ENCODE data around the gene DDA1. TPM values are rescaled to one million over a fixed set of nuclear protein-coding genes. Genes with fewer than 3 reads are reported as not detected.

DDA1 gene
- total and polyA plus RNA-seq, 2 of the 13 experiments (the other 11 are each of a cell fraction or from before 2014, with no cell fraction given), result 24.5 to 26.0 TPM

DNA sequence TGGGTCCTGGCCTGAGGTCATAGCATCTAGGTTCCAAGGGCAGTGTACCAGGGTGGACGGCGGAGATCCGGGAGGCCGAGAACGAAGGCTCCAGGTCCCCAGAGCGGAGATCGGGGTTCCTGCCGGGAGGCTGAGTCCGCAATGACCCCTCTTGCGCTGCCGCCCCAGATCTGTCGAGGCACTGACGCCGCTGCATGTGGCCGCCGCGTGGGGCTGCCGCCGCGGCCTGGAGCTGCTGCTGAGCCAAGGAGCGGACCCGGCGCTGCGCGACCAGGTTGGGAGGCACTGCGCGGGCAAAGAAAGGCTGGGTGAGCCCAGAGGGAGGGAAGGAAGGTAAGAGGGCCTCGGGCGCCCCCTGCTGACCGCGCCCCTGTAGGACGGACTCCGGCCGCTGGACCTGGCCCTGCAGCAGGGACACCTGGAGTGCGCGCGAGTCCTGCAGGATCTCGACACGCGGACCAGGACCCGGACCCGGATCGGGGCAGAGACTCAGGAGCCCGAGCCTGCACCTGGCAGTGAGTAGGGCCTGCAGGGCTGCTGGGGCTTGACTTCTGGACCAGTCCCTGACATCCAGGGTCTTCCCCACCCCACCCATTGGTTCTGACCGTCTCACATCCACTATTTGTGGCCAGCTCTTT, 26.8 kb upstream of the DDA1 start (continued):
- TF ChIP-seq ZNF75D (CRISPR knock-in tag; IDR thresholded peaks at IDR 0.05; ENCODE audit: borderline replicate concordance) (no peak), ZNF501 (CRISPR knock-in tag; IDR thresholded peaks at IDR 0.05) (no peak; the same call in 1 of the 2 replicates), RFX1 (IDR thresholded peaks at IDR 0.05) (no peak), ETV5 (CRISPR knock-in tag; IDR thresholded peaks at IDR 0.05; ENCODE audit: borderline replicate concordance) (no peak), BCL6 (CRISPR knock-in tag; IDR thresholded peaks at IDR 0.05) (0 out of 2 replicates have a peak, but pooled peaks have one; percentile 18), XBP1 (CRISPR knock-in tag; IDR thresholded peaks at IDR 0.05) (no peak), SP1 (IDR thresholded peaks at IDR 0.05) (no peak), SP1 (CRISPR knock-in tag; IDR thresholded peaks at IDR 0.05) (no peak), DNMT1 (CRISPR knock-in tag; IDR thresholded peaks at IDR 0.05) (0 out of 2 replicates have a peak, but pooled peaks have one; percentile 64), POGZ (CRISPR knock-in tag; IDR thresholded peaks at IDR 0.05) (no peak), MIXL1 (CRISPR knock-in tag; IDR thresholded peaks at IDR 0.05) (no peak), TEAD3 (CRISPR knock-in tag; optimal IDR thresholded peaks at IDR 0.05; ENCODE audit: borderline replicate concordance) (peak; percentile 30), ZNF296 (CRISPR knock-in tag; conservative IDR thresholded peaks at IDR 0.05) (no peak), ZNF275 (CRISPR knock-in tag; IDR thresholded peaks at IDR 0.05; ENCODE audit: borderline replicate concordance) (no peak), SATB2 (CRISPR knock-in tag; IDR thresholded peaks at IDR 0.05) (no peak), ZNF329 (CRISPR knock-in tag; IDR thresholded peaks at IDR 0.05; ENCODE audit: low read depth) (no peak), PBX2 (CRISPR knock-in tag; IDR thresholded peaks at IDR 0.05) (no peak), REL (CRISPR knock-in tag; conservative IDR thresholded peaks at IDR 0.05) (no peak), HNRNPH1 (optimal IDR thresholded peaks at IDR 0.05; ENCODE audit: low read depth, low read length) (no peak), SALL1 (CRISPR knock-in tag; IDR thresholded peaks at IDR 0.05) (peak; percentile 77), DBP (CRISPR knock-in tag; IDR thresholded peaks at IDR 0.05; ENCODE audit: not compliant biosample characterization) (no peak), ZNF766 (CRISPR knock-in tag; IDR thresholded peaks at IDR 0.05; ENCODE audit: borderline replicate concordance) (no peak), REPIN1 (CRISPR knock-in tag; IDR thresholded peaks at IDR 0.05; ENCODE audit: borderline replicate concordance, low read depth) (peak; percentile 72; the same call in 1 of the 2 replicates), KAT7 (CRISPR knock-in tag; IDR thresholded peaks at IDR 0.05; ENCODE audit: borderline replicate concordance) (no peak), ZFP37 (CRISPR knock-in tag; IDR thresholded peaks at IDR 0.05; ENCODE audit: borderline replicate concordance) (no peak), NFYB (CRISPR knock-in tag; IDR thresholded peaks at IDR 0.05) (no peak)
- TF ChIP-seq, protein P1, sequence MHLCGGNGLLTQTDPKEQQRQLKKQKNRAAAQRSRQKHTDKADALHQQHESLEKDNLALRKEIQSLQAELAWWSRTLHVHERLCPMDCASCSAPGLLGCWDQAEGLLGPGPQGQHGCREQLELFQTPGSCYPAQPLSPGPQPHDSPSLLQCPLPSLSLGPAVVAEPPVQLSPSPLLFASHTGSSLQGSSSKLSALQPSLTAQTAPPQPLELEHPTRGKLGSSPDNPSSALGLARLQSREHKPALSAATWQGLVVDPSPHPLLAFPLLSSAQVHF (CRISPR knock-in tag; IDR thresholded peaks at IDR 0.05), result no peak
- TF ChIP-seq, protein P2, sequence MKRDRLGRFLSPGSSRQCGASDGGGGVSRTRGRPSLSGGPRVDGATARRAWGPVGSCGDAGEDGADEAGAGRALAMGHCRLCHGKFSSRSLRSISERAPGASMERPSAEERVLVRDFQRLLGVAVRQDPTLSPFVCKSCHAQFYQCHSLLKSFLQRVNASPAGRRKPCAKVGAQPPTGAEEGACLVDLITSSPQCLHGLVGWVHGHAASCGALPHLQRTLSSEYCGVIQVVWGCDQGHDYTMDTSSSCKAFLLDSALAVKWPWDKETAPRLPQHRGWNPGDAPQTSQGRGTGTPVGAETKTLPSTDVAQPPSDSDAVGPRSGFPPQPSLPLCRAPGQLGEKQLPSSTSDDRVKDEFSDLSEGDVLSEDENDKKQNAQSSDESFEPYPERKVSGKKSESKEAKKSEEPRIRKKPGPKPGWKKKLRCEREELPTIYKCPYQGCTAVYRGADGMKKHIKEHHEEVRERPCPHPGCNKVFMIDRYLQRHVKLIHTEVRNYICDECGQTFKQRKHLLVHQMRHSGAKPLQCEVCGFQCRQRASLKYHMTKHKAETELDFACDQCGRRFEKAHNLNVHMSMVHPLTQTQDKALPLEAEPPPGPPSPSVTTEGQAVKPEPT (CRISPR knock-in tag; IDR thresholded peaks at IDR 0.05; ENCODE audit: low read depth), result peak; percentile 59; the same call in 1 of the 2 replicates
